Endothelial cell of umbilical vein (primary cell): Measurements from ENCODE around the gene KAZN. TPM values are rescaled to one million over a fixed set of nuclear protein-coding genes. Genes with fewer than 3 reads are reported as not detected.

Source experiments
- BruUV-seq: library from RNA; stranded (reverse); fragments of 400-500 nt; replicated peaks from 2 replicates; lab custom pipeline; 2021; lab: Mats Ljungman, UMichigan
- CTCF ChIA-PET: fragments of 300-600, 350-600 bp; sonication (Branson Sonifier 250); formaldehyde crosslinking; loops from one replicate; lab custom pipeline; 2021; ENCODE audit warnings: antibody characterized with exemption, inconsistent platforms; lab: Charles Lee
- POLR2A ChIA-PET: fragments of 300-600, 350-600 bp; sonication (Branson Sonifier 250); formaldehyde crosslinking; loops from one replicate; lab custom pipeline; 2021; ENCODE audit warnings: antibody characterized with exemption, inconsistent platforms; lab: Charles Lee
- DNase-seq: peaks from one replicate; pipeline ENCODE4 v3.0.0-alpha.2; 2011; ENCODE audit warnings: low read depth, low spot score
- FAIRE-seq: peaks from 2 replicates; lab custom pipeline; 2011; peaks lifted over from hg19 to GRCh38; lab: Jason Lieb, UNC
- H2AFZ ChIP-seq: 2 replicates; pipeline ENCODE4 v1.6.0; 2012; ENCODE audit warnings: low read depth, low read length, control low read depth, inconsistent platforms
- H3K27ac ChIP-seq: 2 replicates; pipeline ENCODE4 v1.5.1; 2011; ENCODE audit warnings: low read depth, mild to moderate bottlenecking, control low read depth, low read length, moderate library complexity; ENCODE audit not compliant: insufficient read depth
- H3K27me3 ChIP-seq, 2 experiments: 2 replicates each; pipeline versions ENCODE4 v1.6.0 to v1.6.1; 2011; ENCODE audit warnings: low read length in 2 of 2, mixed read lengths in 1 of 2; ENCODE audit not compliant: control insufficient read depth in 2 of 2, insufficient read depth in 2 of 2
- H3K36me3 ChIP-seq, 2 experiments: 2 replicates in 1 of 2; 3 replicates in 1 of 2; pipeline ENCODE4 v1.5.1; 2011; ENCODE audit warnings: low read length in 2 of 2, mild to moderate bottlenecking in 1 of 2, moderate library complexity in 1 of 2; ENCODE audit not compliant: control insufficient read depth in 2 of 2, insufficient read depth in 2 of 2; ENCODE audit errors: extremely low read depth in 1 of 2
- H3K4me1 ChIP-seq: 3 replicates; pipeline ENCODE4 v1.5.1; 2011; ENCODE audit warnings: mild to moderate bottlenecking, low read length; ENCODE audit not compliant: control insufficient read depth, insufficient read depth; ENCODE audit errors: extremely low read depth
- H3K4me2 ChIP-seq: 2 replicates; pipeline ENCODE4 v1.6.1; 2011; ENCODE audit warnings: low read length, control low read depth, mixed read lengths; ENCODE audit not compliant: insufficient read depth
- H3K4me3 ChIP-seq, 3 experiments: fragments of 200-600 bp in 1 of 3; sonication (generic), shearing (Covaris generic) in 1 of 3; replicated peaks in 1 of 3; 2 replicates each; pipeline ENCODE4 v1.5.1; 2011 to 2016; ENCODE audit warnings: control low read depth in 3 of 3, low read length in 3 of 3, mild to moderate bottlenecking in 2 of 3, inconsistent platforms in 1 of 3, low read depth in 1 of 3, moderate library complexity in 1 of 3; ENCODE audit not compliant: insufficient read depth in 1 of 3
- H3K79me2 ChIP-seq: 2 replicates; pipeline ENCODE4 v1.6.0; 2012; ENCODE audit warnings: low read length, inconsistent platforms; ENCODE audit not compliant: control insufficient read depth, insufficient read depth
- H3K9ac ChIP-seq: replicated peaks from 2 replicates; pipeline ENCODE3; 2011; ENCODE audit warnings: low read length, control low read depth; ENCODE audit not compliant: insufficient read depth; ENCODE audit errors: extremely low read depth
- H3K9me1 ChIP-seq: replicated peaks from 3 replicates; pipeline ENCODE4 v1.6.0; 2011; ENCODE audit warnings: mild to moderate bottlenecking, low read length; ENCODE audit not compliant: control insufficient read depth, insufficient read depth; ENCODE audit errors: extremely low read depth
- H3K9me3 ChIP-seq: replicated peaks from 2 replicates; pipeline ENCODE4 v1.5.1; 2012; ENCODE audit warnings: low read length, inconsistent platforms; ENCODE audit not compliant: control insufficient read depth, insufficient read depth
- H4K20me1 ChIP-seq: replicated peaks from 2 replicates; pipeline ENCODE3; 2011; ENCODE audit warnings: mild to moderate bottlenecking, low read length; ENCODE audit not compliant: control insufficient read depth, insufficient read depth; ENCODE audit errors: extremely low read depth
- CTCF ChIP-seq, 2 donors: IDR thresholded peaks; 1 replicate in 1 of 2; 2 replicates in 1 of 2; pipeline ENCODE4 v1.5.1; 2011; ENCODE audit warnings: low read length in 2 of 2, mild to moderate bottlenecking in 2 of 2, moderate library complexity in 2 of 2, control low read depth in 1 of 2, inconsistent platforms in 1 of 2, low read depth in 1 of 2; ENCODE audit not compliant: insufficient read depth in 1 of 2; ENCODE audit errors: extremely low read depth in 1 of 2
- FOS ChIP-seq: IDR thresholded peaks from 2 replicates; pipeline ENCODE4 v1.6.1; 2011; ENCODE audit warnings: mild to moderate bottlenecking, low read length, moderate library complexity, borderline replicate concordance; ENCODE audit not compliant: insufficient read depth
- GATA2 ChIP-seq: IDR thresholded peaks from 2 replicates; pipeline ENCODE4 v1.7.0; 2011; ENCODE audit warnings: low read depth, mild to moderate bottlenecking, moderate library complexity, mixed read lengths, low read length; ENCODE audit not compliant: insufficient read length, insufficient read depth
- MAX ChIP-seq: IDR thresholded peaks from 2 replicates; pipeline ENCODE4 v1.6.1; 2011; ENCODE audit not compliant: insufficient read depth, insufficient read length
- MYC ChIP-seq: IDR thresholded peaks from one replicate; pipeline ENCODE4 v1.6.1; 2011; ENCODE audit warnings: mild to moderate bottlenecking, low read depth, low read length
- POLR2A ChIP-seq: IDR thresholded peaks from 2 replicates; pipeline ENCODE4 v1.6.1; 2012; ENCODE audit warnings: low read depth, mild to moderate bottlenecking, control low read depth, low read length
- dilution Hi-C: fragments of 300-500 bp; cut with MboI; formaldehyde crosslinking; loops from one replicate; pipeline ENCODE4 v1.15.0; 2019; ENCODE audit warnings: low sequenced_read_pairs; ENCODE audit not compliant: extremely low pct_ligation_motif_present
- intact Hi-C: fragments of 100-400 bp; cut with micrococcal nuclease; formaldehyde crosslinking; loops from one replicate; pipeline ENCODE4 v1.10.0; 2022
- polyA plus RNA-seq, 4 experiments: library from polyadenylated mRNA; depleted of rRNA in 3 of 4; stranded (reverse) in 3 of 4; unstranded in 1 of 4; fragments of >200 nt; gene quantifications; 2 replicates each; pipeline versions ENCODE4 v1.2.1 to v1.2.3, GENCODE V29; 2011 to 2012; ENCODE audit warnings: missing spikeins in 1 of 4
- total RNA-seq: library from RNA; stranded (reverse); gene quantifications from 2 replicates; pipeline ENCODE4 v1.2.3, GENCODE V29; 2021

KAZN gene
- total and polyA plus RNA-seq, 2 donors (not counting 3 experiments of a cell fraction or from before 2014, with no cell fraction given): 1.6 to 5.8 TPM

- Histone ChIP-seq H2AFZ (no peak overlapping the region), H3K4me3 (no peak overlapping the region), H3K27ac (no peak overlapping the region), H3K9me3 (no peaks in the 10 kb centered on the region), H3K27me3 (no peaks in the 10 kb centered on the region), H3K9ac (no peak overlapping the region), H3K36me3 (no peaks in the 10 kb centered on the region), H3K4me1 (no peaks in the 10 kb centered on the region), H3K79me2 (no peaks in the 10 kb centered on the region), H3K9me1 (no peaks in the 10 kb centered on the region), H3K4me2 (no peak overlapping the region), H4K20me1 (no peaks in the 10 kb centered on the region)
- TF ChIP-seq CTCF (IDR thresholded peaks at IDR 0.05; ENCODE audit: extremely low read depth in 1 of 2, insufficient read depth in 1 of 2, low read depth in 1 of 2, low read length in 2 of 2): peak; percentile 86 to 88
- TF ChIP-seq POLR2A: no peak
- TF ChIP-seq MYC: no peak
- TF ChIP-seq MAX: no peak
- no peak for TF ChIP-seq FOS
- no peak for TF ChIP-seq GATA2
- dilution Hi-C loops: no loop called here
- DNase-seq (peak; percentile 56), FAIRE-seq (peak; percentile 24)
- ChIA-PET POLR2A (no interaction called here), CTCF (interaction anchor here (1.0 to 1.2 kb wide), 4 partner anchors 8 to 53 kb away, joined by 3 to 7 read pairs (median 4); no protein-coding TSS in a partner anchor)
- intact Hi-C loops: loop anchor here (1.0 kb wide), 3 partner anchors 38 to 321 kb away; no protein-coding TSS in a partner anchor
- BruUV-seq: no TSS peak
Measured at GRCh38 chr1:15100121-15100879, 501.8 kb downstream of the KAZN start.
